ENCODE data around the gene PRDM4. TPM values are rescaled to one million over a fixed set of nuclear protein-coding genes. Genes with fewer than 3 reads are reported as not detected.

The PRDM4 gene
- total RNA-seq, 4 donors from 2014 or later = 13.8 to 21.0 (median 19.2) TPM

DNA sequence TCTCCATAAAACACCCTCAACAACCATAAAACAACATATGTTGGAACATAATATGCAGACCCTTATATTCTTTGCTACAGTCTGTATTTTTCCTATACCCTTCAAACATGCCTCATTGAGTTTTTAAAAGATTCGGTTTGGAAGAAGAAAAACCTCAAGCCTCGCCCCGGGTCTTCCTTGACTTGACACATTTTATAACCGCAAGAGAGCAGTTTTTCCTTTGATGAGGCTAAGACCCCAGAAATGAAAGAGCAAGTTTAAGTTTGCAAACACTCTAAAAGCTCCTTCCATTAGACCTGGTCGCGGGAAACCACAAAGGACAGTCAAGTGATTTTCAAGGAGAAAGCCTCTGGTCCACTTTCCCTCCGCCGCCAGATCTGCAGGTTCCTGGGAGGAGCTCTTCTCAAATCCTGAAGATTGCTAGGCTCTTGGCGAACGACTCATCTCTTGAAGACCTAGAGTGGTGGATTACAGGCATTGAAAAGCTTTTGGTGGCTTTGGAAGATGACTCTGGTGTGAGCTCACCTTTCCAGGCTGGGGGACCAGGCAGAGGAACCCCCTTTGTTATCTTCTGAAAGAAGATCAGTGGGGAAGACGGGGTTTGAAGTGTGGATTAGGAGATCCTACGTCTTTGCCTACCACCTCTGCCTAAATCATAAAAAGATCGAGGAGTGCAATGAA, 13.6 kb upstream of the PRDM4 start, which contains the start of gene ASCL4:
Gene ASCL4, plus strand, starts transcription at position 356 of the 681 bp plus-strand sequence. CDS start 515 bp downstream, outside the sequence.
- no peaks in the 10 kb centered on the region for H3K4me1 ChIP-seq
- H3K4me3 ChIP-seq = peak within 1 kb of the TSS in 3 of 4 donors; percentile 11 to 28 (median 18)
- H3K27ac ChIP-seq = no peak within 1 kb of the TSS
- no peaks in the 10 kb centered on the region for H3K9me3 ChIP-seq
- no peaks in the 10 kb centered on the region for H3K36me3 ChIP-seq
- intact Hi-C loops (cut with DNase I; ENCODE audit: low total_unique reads) = no loop called here
- H3K27me3 ChIP-seq = peaks cover 32 to 50% (median 37%) of the 10 kb centered on the region in 3 donors
- ATAC-seq (no peak), DNase-seq (no peak)
- TF ChIP-seq POLR2A (IDR thresholded peaks at IDR 0.05) = no peak
- TF ChIP-seq, protein P1, sequence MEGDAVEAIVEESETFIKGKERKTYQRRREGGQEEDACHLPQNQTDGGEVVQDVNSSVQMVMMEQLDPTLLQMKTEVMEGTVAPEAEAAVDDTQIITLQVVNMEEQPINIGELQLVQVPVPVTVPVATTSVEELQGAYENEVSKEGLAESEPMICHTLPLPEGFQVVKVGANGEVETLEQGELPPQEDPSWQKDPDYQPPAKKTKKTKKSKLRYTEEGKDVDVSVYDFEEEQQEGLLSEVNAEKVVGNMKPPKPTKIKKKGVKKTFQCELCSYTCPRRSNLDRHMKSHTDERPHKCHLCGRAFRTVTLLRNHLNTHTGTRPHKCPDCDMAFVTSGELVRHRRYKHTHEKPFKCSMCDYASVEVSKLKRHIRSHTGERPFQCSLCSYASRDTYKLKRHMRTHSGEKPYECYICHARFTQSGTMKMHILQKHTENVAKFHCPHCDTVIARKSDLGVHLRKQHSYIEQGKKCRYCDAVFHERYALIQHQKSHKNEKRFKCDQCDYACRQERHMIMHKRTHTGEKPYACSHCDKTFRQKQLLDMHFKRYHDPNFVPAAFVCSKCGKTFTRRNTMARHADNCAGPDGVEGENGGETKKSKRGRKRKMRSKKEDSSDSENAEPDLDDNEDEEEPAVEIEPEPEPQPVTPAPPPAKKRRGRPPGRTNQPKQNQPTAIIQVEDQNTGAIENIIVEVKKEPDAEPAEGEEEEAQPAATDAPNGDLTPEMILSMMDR (IDR thresholded peaks at IDR 0.05 in 4 of 5, conservative IDR thresholded peaks at IDR 0.05 in 1 of 5) = no peak
- in situ Hi-C loops (cut with MboI; ENCODE audit: low sequenced_read_pairs in 4 of 4) = no loop called here

DNA sequence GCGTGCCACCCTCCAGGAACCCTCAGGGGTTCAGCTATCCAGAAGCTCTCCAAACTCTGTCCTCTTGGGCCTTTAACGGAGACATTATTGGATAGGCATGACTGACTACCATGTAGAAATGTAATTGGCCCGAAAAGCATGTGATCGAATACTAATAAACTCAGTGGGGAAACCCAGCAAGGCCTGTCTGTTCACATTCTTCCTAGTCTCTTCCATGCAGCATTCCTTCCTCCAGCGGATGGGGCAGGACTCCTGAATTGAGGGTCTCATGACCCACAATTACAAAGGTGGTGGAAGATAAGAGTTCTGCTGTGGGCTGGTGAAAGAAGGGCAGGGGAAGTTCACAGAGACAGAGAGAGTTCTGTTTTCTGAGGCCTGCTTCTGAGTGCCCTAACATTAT, 6.5 kb upstream of the PRDM4 start:
- peaks cover 0 to 4% (median 0%) of the 10 kb centered on the region in 3 donors for H3K27me3 ChIP-seq
- no peak overlapping the region for H3K4me3 ChIP-seq
- H3K36me3 ChIP-seq = no peaks in the 10 kb centered on the region
- H3K4me1 ChIP-seq = no peaks in the 10 kb centered on the region
- H3K27ac ChIP-seq = no peak overlapping the region
- ATAC-seq (no peak), DNase-seq (no peak)
- TF ChIP-seq POLR2A (IDR thresholded peaks at IDR 0.05) = no peak
- TF ChIP-seq, protein P1 (IDR thresholded peaks at IDR 0.05 in 4 of 5, conservative IDR thresholded peaks at IDR 0.05 in 1 of 5) = no peak
- intact Hi-C loops (cut with DNase I; ENCODE audit: low total_unique reads) (no loop called here), in situ Hi-C loops (cut with MboI; ENCODE audit: low sequenced_read_pairs in 4 of 4) (no loop called here)
- H3K9me3 ChIP-seq = no peaks in the 10 kb centered on the region

DNA sequence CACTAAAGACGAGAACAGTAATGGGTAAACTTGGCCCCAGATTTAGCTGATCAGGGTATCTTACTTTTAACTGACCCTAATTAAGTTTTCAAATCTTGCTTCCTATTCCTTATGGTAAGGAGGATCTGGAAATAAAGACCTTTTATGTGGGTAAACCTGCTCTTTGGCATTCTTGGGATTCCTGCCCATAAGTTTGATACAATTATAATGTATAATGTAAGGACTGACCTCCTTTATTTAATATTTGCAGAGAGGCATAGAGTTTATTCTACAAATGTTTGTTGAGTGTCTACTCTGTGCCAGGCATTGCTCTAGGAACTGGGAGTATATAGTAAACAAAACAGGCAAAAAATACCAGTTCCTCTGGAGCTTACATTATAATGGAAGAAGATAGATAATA, 4.4 kb upstream of the PRDM4 start:
- no peak for TF ChIP-seq POLR2A (IDR thresholded peaks at IDR 0.05)
- TF ChIP-seq, protein P1 (IDR thresholded peaks at IDR 0.05 in 4 of 5, conservative IDR thresholded peaks at IDR 0.05 in 1 of 5) = no peak
- no peak for ATAC-seq
- in situ Hi-C loops (cut with MboI; ENCODE audit: low sequenced_read_pairs in 4 of 4) = no loop called here

DNA sequence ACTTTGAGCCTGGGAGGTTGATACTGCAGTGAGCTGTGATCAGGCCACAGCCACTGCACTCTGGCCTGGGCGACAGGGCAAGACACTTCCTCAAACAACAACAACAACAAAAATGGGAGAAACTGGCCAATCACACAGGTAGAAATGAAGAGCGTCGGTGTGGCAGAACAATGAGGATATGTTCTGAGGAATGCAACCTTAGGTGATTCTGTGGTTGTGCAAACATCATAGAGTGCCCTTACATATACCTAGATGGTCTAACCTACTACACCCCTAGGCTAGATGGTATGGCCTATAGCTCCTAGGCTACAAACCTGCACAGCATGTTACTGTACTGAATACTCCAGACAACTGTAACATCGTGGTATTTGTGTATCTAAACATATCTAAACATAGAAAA, 3.7 kb upstream of the PRDM4 start:
- intact Hi-C loops (cut with DNase I; ENCODE audit: low total_unique reads) (loop anchor here (5.0 kb wide), 1 partner anchor 748 kb away; no protein-coding TSS in a partner anchor), in situ Hi-C loops (cut with MboI; ENCODE audit: low sequenced_read_pairs in 4 of 4) (no loop called here)
- Histone ChIP-seq H3K36me3 (no peaks in the 10 kb centered on the region), H3K27me3 (no peaks in the 10 kb centered on the region), H3K27ac (no peak overlapping the region), H3K9me3 (no peaks in the 10 kb centered on the region), H3K4me3 (no peak overlapping the region), H3K4me1 (peaks cover 11 to 12% of the 10 kb centered on the region in 2 donors)
- TF ChIP-seq, protein P1 (IDR thresholded peaks at IDR 0.05 in 4 of 5, conservative IDR thresholded peaks at IDR 0.05 in 1 of 5) = no peak
- no peak for TF ChIP-seq POLR2A (IDR thresholded peaks at IDR 0.05)
- no peak for DNase-seq
- ATAC-seq = no peak

More for the DNA sequence above, 4.4 kb upstream of the PRDM4 start:
- Histone ChIP-seq H3K36me3 (no peaks in the 10 kb centered on the region), H3K4me3 (no peak overlapping the region), H3K4me1 (peaks cover 4 to 5% of the 10 kb centered on the region in 2 donors), H3K9me3 (no peaks in the 10 kb centered on the region), H3K27ac (no peak overlapping the region), H3K27me3 (no peaks in the 10 kb centered on the region)
- DNase-seq = no peak
- intact Hi-C loops (cut with DNase I; ENCODE audit: low total_unique reads) = no loop called here
